DMS114 treated with DMSO at 0.1 percent for 48 hours (cell line): ENCODE data around the gene ST14.
A peak's percentile ranks its signal among the peaks of the same experiment; 100 is the strongest.

Experiments
- DNase-seq: peaks from one replicate; lab custom pipeline; 2025; ENCODE audit not compliant: unreplicated experiment; lab: John Stamatoyannopoulos, UW

ST14 gene

DNA sequence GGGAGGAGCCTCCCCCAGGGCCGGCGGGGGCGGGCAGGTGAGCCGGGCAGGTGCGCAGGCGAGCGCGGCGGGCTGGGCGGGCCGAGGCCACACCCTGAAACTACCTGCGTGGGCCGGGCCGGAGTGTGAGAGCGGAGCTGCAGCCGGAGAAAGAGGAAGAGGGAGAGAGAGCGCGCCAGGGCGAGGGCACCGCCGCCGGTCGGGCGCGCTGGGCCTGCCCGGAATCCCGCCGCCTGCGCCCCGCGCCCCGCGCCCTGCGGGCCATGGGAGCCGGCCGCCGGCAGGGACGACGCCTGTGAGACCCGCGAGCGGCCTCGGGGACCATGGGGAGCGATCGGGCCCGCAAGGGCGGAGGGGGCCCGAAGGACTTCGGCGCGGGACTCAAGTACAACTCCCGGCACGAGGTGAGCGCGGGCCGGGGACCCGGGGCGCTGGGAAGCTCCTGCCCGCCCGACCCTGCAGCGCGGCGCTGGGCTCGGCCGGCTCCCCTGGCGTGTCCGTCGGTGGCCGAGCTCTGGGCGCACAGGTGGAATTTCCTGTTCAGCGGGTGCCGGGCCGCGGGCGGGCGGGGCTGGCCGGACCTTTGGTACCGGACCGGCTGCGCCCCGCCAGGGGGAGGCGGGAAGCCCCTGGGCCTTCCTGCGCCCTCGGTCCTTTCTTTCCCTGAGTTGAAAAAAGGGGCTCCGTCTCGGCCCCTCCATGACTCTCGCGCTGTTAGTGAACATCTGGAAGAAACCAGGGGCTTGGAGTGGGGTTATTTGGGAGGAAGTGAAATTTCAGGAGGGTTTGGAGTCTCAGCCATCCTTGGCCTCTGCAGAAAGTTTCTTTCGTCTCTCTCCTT is at the start of gene ST14:
Gene ST14 (plus strand): TSS at position 126 of the 841 bp plus-strand sequence. CDS start 198 bp downstream, at position 324.
- DNase-seq = no peak

DNA sequence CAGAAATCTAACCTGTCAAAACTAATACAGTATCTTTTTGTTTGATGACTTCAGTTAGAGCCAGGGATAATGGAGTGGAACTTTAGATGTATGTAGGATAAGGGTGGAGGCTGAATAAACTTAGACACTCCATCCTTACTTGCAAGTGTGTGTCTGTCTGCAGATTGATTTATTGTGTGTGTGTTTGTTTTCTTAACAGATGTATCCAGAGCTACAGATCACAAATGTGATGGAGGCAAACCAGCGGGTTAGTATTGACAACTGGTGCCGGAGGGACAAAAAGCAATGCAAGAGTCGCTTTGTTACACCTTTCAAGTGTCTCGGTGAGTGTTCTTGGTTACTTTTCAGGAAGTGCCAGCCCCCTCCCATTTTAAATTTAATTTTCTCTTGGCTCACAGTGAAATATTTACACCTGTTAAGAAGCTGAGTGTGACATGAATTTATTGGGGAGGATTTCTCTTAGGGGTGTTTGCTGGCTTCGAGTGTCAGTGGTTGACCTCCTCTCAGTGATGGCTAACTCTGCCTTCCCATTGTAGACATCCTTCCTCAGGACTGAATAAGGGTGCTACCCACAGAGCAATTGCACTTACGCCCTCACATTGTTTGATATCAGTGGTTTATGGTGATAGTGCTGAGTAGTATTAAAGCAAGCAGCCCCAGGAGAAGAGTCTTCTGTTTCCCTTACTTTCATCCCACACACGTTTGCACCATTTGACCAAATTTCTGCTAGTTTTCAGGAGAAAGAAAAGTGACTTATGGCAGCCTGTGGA is 49.1 kb upstream of the ST14 start:
- DNase-seq = no peak

DNA sequence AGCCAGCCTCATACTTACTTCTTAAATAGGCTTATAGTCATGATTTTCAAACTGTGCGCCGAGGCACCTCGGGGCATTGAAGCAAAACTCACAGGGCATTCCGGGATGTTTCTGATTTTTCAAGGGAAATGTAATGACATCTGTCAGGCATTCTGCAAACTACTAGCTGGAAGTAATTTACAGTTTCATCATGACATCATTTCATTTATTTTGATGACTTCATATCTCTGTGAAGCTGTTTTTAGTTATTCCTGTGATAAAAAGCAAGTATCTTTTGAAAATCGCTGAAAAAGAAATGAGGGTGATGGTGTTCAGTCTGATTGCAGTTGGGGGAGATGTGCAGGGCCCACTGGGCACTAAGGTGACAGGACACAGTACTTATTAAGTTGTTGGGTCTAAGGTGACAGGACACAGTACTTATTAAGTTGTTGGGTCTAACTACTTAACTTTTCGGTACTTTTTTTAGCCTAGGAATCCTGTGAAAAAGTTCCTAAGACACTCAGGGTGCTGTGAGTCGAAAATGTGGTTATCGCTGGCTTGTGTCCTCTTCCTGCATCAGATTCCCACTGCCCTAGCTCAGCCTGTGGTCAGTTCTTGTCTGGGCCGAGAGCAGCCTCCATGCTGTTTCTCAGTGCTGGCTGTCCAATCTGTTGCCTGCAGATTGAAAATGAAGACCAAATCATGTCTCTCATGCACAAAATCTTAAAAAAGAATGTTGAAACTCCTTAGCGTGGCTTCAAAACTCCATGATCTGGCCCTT is 47.3 kb upstream of the ST14 start:
- no peak for DNase-seq

DNA sequence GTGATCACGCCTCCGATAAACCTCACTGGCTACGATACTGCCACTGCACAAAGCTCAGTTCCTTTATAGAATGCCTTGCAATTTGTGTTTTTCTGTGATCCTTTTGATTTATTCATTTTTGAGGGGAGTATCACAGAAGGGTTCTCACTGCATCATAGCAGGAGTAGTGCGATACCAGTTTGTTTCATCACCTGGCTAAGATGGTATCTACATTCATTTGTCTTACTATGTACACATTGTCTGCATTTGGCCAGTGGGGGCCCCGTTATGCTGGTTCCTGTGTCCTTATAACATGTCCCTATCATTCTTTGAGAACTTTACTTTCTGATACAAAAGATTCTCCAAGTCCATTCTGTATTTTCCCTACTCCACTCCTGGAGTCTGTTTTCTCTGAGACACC is 45.3 kb upstream of the ST14 start:
- no peak for DNase-seq

DNA sequence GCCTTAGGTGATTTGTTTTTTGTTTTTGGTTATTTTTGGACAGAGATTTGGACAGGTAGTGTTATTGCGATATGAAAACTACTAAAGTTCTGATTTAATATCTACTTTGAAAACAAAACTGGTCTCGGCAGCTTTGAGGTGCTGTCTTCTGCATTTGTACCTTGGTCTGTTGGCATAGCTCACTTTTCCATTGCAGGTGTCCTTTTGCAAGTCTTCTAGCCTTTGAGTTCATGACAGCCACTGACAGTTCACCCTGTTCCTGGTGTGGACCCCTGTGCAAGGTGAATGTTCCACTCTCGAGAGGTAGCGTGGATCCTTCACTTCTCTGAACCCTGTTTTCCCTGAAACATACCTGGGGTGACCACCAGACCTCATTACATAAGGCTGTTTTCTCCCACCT is 44.9 kb upstream of the ST14 start:
- DNase-seq = no peak

DNA sequence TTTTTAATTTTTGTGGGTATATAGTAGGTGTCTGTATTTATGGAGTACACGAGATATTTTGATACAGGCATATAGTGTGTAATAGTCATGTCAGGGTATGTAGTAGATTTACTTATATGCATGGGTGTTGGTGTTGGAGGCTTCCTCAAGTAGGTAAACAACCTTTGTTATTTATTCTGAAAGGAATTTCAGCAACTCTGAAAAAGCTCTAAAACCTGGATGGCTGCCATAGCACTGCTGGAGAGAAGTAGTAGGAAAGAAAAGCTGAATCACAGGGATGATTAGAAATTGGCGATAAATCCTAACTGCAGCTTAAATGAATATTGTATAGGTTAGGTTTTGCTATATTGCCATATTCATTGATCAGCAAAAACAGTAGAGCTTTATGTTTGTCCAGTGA is 44.4 kb upstream of the ST14 start:
- DNase-seq = no peak

DNA sequence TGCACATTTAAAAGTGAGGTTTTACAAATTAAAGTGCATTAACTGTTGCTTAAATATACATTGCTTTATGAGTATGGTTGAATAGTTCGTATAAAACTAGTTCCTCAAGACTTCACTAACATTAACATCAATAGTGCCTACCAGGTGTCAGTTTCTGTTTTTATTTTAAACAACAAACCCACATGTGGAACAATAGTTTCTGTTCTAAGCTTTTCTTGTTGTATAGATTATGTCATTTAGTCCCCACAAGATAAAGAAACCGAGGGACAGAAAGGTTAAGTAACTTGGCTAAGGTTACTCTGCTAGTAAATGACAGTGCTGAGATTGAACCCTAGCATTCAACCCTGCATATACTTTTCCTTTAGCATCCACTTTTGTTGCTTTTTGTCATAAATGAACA is 41.4 kb upstream of the ST14 start:
- no peak for DNase-seq

DNA sequence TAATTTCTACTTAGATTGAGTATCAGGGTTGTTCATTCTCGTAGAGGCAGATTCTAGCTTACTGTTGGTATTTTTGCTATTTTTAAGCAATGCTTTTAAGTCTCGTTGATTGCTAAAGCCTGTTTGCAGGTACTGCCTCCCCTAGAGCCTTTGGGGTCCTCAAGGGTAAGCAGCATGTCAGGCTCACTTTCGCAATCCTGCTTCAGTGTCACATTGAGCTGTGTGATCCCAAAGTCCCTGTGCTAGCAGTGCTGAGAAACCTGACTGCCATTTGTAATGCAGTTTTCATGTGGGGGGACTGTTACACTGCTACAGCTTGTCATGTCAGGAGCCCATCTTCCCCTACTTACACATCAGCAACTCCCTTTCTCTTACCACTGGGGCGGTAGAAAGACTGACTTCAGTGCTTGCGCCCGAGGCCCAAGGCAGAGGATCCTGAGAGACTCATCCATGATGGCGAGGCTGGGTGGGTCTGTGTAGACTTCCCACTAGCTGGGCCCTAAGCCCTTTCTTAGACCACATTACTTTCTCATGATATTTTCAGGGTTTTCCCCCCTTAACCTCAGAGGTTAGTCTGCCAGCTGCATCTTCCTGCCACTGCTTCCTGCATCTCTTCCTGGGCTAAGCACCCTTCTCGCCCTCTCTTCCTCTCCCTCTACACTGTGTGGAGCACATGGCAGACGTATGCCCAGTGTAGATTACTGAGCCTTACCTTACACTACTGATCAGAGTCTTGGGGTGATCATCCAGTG is 40.8 kb upstream of the ST14 start:
- no peak for DNase-seq

DNA sequence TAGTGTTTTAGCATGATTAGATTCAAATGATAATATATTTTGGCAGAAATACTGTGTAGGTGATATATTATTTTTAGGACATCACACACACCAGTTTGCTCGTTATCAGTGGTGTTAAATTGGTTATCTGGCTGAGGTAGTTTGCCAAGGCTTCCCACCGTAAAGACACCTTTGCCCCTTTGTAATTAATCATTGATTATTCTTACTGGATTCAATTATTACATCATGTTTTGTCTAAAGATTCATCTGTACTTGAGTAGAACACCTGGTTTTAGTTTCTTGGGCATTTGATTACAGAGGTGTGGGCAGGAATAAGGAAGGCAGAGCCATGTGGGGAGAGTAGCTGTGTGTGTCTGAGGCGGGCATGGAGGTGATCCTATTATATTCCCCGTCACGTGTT is 39.5 kb upstream of the ST14 start:
- DNase-seq = no peak

DNA sequence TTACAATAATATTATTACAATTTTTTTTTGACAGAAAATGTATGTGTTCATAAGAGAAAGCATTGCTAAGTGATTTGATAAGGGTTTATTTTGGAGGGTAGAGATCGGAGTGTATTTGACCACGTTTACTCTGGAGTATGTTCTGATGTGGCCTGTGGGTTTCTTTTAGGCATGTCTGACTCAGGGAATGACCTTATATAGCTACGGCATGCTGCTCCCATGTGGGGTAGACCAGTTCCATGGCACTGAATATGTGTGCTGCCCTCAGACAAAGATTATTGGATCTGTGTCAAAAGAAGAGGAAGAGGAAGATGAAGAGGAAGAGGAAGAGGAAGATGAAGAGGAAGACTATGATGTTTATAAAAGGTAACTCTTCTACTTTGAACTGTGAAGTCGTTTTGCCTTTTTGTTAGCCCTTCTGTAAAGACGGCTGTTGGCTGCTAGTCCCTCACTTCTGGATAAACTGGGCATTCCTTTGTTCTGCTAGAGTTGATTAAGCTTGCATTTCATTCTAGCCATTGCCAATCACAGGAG is 38.1 kb upstream of the ST14 start:
- no peak for DNase-seq

DNA sequence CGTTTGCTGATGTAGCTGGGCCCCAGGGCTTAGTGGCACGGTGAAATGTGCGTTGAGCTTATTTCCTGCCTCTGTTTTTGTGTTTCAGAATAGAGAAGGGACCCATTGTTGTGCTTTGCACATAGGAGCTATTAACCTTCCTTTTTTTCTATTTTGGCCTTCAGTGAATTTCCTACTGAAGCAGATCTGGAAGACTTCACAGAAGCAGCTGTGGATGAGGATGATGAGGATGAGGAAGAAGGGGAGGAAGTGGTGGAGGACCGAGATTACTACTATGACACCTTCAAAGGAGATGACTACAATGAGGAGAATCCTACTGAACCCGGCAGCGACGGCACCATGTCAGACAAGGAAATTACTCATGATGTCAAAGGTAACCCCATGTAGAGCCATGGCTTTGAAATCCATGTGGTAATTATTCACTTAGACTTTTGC is 37.4 kb upstream of the ST14 start:
- no peak for DNase-seq

DNA sequence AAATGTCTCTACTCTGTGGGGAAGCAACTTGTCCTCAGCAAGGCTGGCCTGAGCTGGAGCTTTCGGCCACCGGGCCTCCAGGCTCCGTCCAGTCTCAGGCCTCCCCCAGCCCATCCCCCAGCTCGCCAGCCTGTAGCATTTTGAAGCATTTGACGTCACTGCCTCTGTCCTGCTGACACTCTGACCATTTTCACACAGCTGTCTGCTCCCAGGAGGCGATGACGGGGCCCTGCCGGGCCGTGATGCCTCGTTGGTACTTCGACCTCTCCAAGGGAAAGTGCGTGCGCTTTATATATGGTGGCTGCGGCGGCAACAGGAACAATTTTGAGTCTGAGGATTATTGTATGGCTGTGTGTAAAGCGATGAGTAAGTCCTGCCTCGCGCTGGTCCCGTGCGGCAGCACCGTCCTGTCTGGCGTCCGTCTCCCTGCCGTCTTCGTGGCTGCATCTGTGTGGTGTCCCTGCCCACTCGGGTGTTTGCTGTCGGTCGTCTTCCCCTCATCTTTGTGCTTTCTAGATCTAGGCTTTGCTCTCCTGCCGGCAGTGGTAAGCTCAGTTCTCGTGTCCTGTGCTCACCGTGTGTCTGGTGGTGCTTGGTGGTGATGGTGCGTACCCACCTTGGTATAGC is 36.1 kb upstream of the ST14 start:
- DNase-seq = no peak

DNA sequence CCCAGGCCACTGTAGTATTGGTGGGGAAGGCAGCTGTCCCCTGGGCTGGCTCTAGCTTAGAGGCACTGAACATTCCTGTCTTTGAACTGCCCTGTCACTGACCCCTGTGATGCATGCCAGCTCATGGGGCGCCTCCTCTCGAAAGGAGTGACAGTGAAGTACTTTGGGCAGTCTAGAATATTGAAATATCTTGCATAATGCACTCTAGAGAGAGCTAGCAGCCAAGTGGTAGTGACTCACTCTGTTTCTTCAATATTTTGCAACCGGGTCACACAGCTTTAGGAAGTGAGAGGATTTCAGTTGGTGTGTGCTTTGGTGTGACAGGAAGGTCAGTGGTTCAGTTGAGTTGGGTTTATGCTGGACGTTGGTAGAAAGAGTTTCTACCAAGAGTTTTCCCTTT is 35.5 kb upstream of the ST14 start:
- DNase-seq = no peak

DNA sequence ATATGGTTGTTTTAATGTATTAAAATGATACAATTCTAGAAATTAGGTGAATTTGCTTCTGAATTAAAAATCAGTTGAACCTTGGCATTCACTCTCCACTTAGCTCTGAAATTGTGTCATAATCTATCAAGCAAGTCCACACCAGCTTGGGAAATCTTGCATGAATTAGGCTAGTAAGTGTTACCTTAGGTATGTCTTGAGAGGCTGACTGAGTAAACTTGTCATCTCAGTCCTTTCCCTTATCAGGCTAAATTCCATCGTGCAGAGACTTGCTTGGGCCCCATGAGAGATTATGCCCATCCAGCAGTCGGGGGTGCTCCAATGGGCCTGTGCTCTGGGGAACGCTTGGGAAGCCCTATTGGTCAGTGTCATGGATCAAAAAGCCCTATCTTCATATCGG is 33.9 kb upstream of the ST14 start:
- DNase-seq = no peak

DNA sequence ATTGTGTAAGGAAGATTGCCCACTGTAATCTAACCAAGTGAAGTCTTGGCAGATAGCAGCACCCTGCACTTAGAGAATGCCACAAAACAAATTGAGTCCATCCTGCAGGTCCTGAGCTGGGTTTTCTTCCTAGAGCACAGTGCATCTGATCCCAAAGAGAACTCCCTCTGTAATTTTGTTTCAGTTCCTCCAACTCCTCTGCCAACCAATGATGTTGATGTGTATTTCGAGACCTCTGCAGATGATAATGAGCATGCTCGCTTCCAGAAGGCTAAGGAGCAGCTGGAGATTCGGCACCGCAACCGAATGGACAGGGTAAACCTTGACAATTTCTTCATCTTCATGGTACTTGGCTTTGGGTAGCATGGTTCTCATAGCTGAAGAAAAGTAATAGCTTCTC is 33.1 kb upstream of the ST14 start:
- DNase-seq = no peak

DNA sequence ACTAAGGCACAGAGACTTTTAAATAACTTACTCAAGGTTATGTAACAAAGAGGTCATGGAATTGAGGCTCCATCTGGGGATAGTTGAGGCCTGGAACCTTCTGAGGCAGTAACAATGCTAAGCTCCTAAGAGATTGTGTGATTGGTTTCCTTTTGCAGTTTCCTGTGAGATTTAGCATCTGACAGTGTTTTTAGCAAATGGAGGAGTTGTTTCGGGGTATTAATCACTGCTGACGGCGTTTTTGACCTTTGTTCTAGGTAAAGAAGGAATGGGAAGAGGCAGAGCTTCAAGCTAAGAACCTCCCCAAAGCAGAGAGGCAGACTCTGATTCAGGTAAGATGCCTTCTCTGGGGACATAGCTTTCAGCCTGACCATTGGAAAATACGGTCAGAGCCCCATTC is 32.1 kb upstream of the ST14 start:
- DNase-seq = no peak

DNA sequence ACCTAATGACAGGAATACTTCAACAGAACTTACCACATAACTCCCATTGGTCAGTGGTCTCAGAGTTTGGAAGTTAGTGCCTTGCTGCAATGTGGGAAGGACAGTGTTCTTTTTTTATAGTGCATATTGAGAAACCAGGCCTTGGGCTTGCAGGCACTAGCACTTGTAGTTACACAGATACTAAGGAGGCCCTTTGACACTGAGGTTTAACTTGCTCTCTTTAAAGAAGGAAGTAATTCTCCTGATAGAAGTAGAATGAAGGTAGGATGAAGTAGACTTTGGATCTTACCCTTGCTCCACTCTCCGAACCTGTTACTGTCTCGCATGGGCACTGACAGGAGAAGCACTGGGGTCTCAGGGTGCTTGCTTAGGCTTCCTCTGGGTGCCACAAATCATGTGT is 31.0 kb upstream of the ST14 start:
- no peak for DNase-seq

DNA sequence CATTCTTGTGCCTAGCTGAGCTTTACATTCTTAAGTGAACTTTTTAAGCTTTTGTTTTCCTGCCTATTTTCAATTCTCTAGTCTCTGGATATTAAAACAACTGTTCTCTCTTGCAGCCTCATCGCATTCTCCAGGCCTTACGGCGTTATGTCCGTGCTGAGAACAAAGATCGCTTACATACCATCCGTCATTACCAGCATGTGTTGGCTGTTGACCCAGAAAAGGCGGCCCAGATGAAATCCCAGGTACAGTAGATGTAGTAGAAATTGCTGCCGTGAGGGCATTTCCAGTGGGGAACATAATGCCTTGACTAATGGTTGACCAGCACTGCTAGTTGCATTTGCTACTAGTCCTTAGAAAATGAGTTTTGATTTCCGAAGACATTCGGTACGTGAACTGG is 29.7 kb upstream of the ST14 start:
- no peak for DNase-seq

DNA sequence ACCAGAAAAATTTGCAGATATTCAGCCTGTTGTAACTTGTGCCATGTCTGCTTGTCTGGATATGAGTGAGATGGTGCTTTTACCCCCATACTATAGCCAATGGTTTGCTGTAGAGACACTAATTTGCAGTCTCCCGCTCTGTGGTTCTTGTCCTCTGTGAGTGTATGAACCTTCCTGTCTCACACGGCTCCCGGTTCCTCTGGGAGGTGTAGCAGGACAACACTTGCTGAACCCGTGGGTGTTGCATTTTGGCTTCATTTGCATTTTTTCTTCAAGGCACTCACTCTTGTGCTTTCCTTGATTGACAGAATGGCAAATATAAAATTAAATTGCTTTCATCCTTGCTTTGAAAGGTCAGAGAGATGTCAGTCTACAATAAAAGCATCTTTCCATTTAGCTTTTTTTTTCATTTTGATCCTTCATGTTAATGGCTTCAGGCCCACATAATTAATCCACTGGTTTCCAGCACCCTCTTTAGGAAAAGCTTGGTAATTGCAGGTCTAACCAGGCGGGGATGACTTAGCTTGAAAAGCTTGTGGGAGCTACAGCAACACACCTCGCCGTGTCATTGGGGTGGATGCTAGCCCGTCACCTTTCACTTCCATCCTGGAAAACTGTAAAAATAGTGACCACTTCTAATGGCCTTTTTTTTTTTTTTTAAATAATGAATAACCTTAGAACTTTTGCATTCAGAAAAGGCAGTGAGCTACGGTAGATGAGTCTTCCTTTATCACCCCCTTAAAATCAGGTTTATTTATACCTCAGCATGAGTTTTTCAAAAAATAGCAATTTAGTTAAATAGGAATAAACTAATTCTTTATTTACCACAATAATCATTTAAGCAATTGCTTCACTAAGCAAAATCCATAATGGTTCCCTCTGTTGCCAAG is 27.4 kb upstream of the ST14 start:
- DNase-seq = peak; percentile 11
